ENCODE data around the gene ARHGDIB.
A peak's percentile ranks its signal among the peaks of the same experiment; 100 is the strongest.

The ARHGDIB gene

GRCh38 chr12:14982562-14982961 lies 21.2 kb upstream of the ARHGDIB start:
- no peak for DNase-seq

- DNase-seq = no peak
Measured at GRCh38 chr12:14981049-14981448, 19.6 kb upstream of the ARHGDIB start.

- DNase-seq = no peak
Measured at GRCh38 chr12:14979468-14979867, 18.1 kb upstream of the ARHGDIB start.

GRCh38 chr12:14976658-14977057 lies 15.3 kb upstream of the ARHGDIB start:
- no peak for DNase-seq

DNA sequence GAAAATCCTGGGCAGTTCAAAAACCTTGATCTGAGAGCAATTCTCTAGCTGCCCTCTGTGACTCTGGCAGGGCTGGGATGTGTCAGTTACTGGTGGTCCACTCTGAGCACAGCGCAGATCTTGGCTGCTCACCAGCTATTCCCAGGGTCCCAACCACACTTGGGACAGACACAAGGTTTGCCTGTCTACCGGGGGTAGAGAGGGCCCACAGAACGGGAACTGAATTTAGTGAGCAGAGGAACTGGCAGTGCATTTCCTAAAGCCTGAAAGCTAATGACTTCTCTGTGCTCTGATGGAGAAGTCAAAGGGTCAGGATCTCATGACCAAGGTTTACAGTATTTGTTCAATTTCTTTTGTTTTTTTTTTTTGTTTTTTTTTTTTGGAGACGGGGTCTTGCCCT lies 14.1 kb upstream of the ARHGDIB start:
- DNase-seq = no peak

GRCh38 chr12:14974633-14975032 lies 13.2 kb upstream of the ARHGDIB start:
- no peak for DNase-seq

- DNase-seq = no peak
Measured at GRCh38 chr12:14972816-14973215, 11.4 kb upstream of the ARHGDIB start, which contains the start of gene PDE6H. Gene PDE6H (plus strand): TSS chr12:14973042. CDS start chr12:14978013, 4,971 bp downstream.

- no peak for DNase-seq
Measured at GRCh38 chr12:14970473-14970872, 9.1 kb upstream of the ARHGDIB start.

DNA sequence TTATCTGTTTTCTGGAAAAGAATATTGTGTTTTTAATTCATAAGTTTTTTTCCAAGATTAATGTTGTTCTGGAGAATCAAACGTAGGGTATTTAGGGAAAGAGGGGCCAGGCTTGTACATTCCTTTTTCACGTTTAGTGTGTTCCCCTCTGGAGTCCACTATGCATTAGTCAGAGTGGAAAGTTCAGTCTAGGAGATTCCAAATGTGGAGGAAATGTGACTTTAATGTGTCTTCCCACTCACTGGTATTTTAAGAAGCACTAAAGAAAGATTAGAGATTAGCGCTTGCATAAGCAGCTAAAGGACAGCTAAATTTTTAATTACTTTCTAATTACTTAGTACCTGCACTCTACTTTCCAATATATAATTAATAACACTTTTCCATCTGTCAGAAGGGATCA lies 7.1 kb upstream of the ARHGDIB start:
- no peak for DNase-seq

GRCh38 chr12:14965221-14965620 lies 3.8 kb upstream of the ARHGDIB start:
- no peak for DNase-seq

GRCh38 chr12:14964406-14964805 lies 3.0 kb upstream of the ARHGDIB start:
- DNase-seq = no peak

DNA sequence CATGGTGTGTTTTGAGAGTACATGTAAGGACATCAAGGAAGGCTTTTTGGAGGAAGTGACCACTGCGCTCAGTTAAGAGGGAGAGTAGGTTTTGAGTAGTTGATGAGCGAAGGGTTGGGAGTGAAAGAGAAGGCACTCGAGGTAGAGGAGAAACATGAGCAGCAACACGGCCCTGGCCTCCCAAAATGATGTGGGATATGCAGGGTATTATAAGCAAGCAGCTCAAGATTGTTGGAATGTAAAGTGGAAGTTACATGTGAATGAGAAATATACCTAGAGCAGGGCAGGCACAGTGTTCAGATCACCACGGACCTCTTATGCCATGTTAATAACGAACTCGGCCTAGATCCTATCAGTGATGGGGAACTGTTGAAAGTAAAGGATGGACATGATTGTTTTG lies 2.1 kb upstream of the ARHGDIB start:
- no peak for DNase-seq

GRCh38 chr12:14962797-14963196 lies 1.4 kb upstream of the ARHGDIB start:
- no peak for DNase-seq

GRCh38 chr12:14962153-14962539 lies 745 bp upstream of the ARHGDIB start:
- no peak for DNase-seq

DNA sequence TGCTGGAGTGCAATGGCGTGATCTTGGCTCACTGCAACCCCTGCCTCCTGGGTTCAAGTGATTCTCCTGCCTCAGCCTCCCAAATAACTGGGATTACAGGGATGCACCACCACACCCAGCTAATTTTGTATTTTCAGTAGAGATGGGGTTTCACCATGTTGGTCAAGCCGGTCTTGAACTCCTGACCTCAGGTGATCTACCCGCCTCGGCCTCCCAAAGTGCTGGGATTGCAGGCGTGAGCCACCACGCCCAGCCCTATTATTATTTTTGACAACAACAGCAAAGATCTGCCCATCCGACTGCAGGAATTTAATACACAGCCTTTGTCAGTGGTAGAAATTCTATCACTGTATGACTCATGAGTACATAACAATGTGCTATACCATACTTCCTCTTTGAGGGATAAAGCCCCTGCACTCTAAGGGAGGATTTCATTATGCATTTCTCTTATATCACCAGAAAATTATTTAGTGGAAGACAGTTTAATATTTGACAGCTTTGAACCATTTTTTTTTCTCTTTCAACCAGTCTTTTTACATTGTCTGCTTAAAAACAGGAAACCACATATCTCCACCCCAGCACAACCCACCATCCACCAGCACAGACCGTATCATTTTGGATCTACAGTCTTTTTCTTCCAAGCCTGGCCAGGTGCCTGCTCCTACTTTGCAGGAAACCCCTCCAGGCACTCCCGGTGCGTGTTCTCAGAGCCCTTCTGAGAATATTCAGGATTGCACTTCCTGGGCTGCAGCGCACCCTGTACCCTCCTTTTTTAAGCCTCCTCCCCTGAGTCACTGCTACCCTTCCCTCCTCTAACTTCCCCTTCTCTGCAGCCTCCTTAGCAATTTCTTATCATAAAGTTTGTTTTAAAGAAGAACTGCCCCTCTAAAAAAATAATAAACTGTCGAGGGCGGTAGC lies 594 bp downstream of the ARHGDIB start:
- DNase-seq = no peak

- DNase-seq = no peak
Measured at GRCh38 chr12:14959916-14960496, 1.4 kb downstream of the ARHGDIB start.

- no peak for DNase-seq
Measured at GRCh38 chr12:14959463-14959862, 1.9 kb downstream of the ARHGDIB start.

DNA sequence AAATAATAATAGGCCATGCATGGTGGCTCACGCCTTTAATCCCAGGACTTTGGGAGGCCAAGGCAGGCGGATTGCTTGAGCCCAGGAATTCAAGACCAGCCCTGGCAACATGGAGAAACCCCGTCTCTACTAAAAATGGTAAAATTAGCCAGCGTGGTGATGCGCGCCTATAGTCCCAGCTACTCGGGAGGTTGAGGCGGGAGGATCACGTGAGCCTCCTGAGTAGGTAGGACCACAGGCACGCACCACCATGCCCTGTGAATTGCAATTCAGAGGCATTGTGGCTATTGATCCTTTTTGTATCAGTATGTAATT lies 2.3 kb downstream of the ARHGDIB start:
- no peak for DNase-seq

- no peak for DNase-seq
Measured at GRCh38 chr12:14958361-14959125, 2.9 kb downstream of the ARHGDIB start.

GRCh38 chr12:14957551-14958168 lies 3.7 kb downstream of the ARHGDIB start:
- no peak for DNase-seq

DNA sequence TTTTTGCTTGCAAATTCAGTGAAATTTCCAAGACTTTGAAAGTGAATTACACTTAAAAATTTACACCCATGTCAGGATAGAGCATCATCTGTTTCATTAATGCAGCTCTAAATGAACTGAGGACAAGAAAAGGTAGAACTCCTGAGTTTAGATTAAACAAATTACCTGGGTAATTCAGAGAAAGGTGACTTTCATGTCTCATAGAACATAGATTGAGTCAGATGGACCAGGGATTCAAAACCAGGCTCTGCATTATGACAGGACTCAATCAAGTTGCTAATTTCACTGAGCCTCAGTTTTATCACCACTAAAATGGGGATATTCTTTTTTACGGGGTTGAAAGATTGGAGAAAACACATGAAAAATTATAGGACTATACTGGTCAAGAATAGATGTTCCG lies 4.5 kb downstream of the ARHGDIB start:
- DNase-seq = no peak

- peak; percentile 29 for DNase-seq
Measured at GRCh38 chr12:14956024-14956891, 5.1 kb downstream of the ARHGDIB start.
